ENCODE measurements around the gene TM9SF1. TPM values are rescaled to one million over a fixed set of nuclear protein-coding genes. Genes with fewer than 3 reads are reported as not detected.

Gene TM9SF1
- total RNA-seq, 1 donor from 2014 or later: 30.5 TPM

DNA sequence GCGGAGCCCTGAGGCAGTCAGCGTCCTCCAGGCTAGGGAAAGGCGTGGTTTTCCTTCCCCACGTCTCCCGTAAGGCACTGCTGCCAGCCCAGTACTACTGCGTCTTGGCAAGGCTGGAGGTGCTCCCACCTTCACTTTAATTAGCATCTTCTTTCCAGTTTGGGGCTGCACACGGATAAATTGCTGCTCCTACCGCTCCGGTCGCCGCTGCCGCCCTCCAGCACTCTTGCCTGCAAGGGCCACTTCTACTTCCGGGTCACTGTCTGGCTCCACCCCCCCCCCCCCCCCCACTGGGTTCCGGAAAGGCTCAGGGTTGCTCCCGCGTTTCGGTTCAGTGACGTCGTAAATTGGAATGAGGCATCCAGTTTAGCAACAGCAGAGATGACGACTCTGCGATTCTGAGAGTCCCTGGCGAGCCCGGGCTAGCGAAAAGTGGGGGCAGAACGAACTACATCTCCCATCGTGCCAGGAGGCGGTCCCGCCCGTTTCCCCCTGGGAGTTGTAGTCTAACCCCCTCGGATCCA lies 36.9 kb upstream of the TM9SF1 start, which contains the start of gene NEDD8:
NEDD8 (minus strand) TSS at position 247 of the 524 bp plus-strand sequence; CDS start at position 147, 100 bp downstream.
- Mint-ChIP-seq H3K27ac (peak within 1 kb of the TSS; percentile 93), H3K4me1 (peaks cover 23% of the 10 kb centered on the region), H3K27me3 (ENCODE audit: insufficient read depth, low read depth) (no peaks in the 10 kb centered on the region), H3K9me3 (no peaks in the 10 kb centered on the region), H3K4me3 (peak within 1 kb of the TSS; percentile 100), H3K36me3 (peaks cover 4% of the 10 kb centered on the region)
- H3K9ac ChIP-seq: peak within 1 kb of the TSS; percentile 88
- DNase-seq (ENCODE audit: low spot score): peak; percentile 93
- H4K20me1 ChIP-seq (ENCODE audit: low read depth): peaks cover 11% of the 10 kb centered on the region
- H3F3A ChIP-seq (ENCODE audit: low read depth): peaks cover 18% of the 10 kb centered on the region
- H3K27me3 ChIP-seq: no peaks in the 10 kb centered on the region
- H3K4me2 ChIP-seq: peak within 1 kb of the TSS; percentile 93
- H3K79me2 ChIP-seq (ENCODE audit: low read depth): peaks cover 66% of the 10 kb centered on the region
- peak within 1 kb of the TSS; percentile 87 for H3K4me3 ChIP-seq
- H3K9me3 ChIP-seq (ENCODE audit: low read depth): no peaks in the 10 kb centered on the region
- no peaks in the 10 kb centered on the region for H3K36me3 ChIP-seq
- no peak for TF ChIP-seq EZH2phosphoT487 (IDR thresholded peaks at IDR 0.05)
- TF ChIP-seq, protein P1, sequence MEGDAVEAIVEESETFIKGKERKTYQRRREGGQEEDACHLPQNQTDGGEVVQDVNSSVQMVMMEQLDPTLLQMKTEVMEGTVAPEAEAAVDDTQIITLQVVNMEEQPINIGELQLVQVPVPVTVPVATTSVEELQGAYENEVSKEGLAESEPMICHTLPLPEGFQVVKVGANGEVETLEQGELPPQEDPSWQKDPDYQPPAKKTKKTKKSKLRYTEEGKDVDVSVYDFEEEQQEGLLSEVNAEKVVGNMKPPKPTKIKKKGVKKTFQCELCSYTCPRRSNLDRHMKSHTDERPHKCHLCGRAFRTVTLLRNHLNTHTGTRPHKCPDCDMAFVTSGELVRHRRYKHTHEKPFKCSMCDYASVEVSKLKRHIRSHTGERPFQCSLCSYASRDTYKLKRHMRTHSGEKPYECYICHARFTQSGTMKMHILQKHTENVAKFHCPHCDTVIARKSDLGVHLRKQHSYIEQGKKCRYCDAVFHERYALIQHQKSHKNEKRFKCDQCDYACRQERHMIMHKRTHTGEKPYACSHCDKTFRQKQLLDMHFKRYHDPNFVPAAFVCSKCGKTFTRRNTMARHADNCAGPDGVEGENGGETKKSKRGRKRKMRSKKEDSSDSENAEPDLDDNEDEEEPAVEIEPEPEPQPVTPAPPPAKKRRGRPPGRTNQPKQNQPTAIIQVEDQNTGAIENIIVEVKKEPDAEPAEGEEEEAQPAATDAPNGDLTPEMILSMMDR (IDR thresholded peaks at IDR 0.05): no peak
- no peak for TF ChIP-seq EZH2 (IDR thresholded peaks at IDR 0.05)
- H3K27ac ChIP-seq: peak within 1 kb of the TSS; percentile 82
- peak within 1 kb of the TSS; percentile 100 for H2AFZ ChIP-seq (replicated peaks)
- peaks cover 15% of the 10 kb centered on the region for H3K4me1 ChIP-seq

DNA sequence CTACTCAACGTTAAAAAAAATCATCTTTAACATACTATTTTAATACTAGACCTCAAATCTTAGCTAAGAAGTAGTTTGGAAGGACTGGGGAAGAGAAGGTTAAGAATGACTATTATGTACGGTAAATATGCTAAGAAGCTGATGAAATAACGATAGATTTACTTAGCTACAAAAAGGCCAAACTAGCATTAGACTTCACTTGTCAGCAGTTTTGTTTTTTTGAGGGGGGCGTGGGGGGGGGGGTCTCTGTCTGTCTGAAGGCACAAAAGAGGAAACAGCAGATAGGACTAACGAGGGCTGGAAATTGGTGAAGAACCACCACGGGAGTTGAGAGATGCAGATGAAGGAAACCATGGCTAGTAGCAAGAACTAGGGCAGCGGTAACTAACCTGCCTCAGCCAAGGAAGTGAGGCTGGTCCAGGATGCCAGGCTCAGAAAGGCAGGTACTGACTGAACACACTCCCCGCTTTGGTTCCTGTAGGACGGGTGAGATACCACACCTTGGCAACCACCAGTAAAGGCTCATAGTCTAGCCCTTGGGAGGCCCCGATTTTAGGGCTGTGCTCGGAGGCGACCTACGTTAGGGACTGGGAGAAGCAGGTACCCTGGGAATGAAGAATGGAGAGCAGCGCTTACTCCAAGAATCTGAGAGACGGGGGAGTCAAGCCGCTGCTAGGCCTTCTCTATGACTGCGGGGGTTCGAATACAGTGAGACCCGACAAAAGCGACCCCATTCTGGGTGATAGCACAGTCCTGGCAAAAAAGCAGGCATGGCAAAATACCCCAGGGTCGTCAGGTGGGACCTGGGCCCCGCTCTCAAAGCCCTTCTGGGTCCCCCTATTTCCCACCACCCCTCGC lies 36.3 kb upstream of the TM9SF1 start:
- no peak for DNase-seq (ENCODE audit: low spot score)
- Mint-ChIP-seq H3K9me3 (no peaks in the 10 kb centered on the region), H3K27ac (peak overlapping the region; percentile 37), H3K27me3 (ENCODE audit: insufficient read depth, low read depth) (no peaks in the 10 kb centered on the region), H3K4me1 (peaks cover 23% of the 10 kb centered on the region), H3K36me3 (peaks cover 6% of the 10 kb centered on the region), H3K4me3 (peak overlapping the region; percentile 100)
- peaks cover 15% of the 10 kb centered on the region for H3K4me1 ChIP-seq
- TF ChIP-seq EZH2 (IDR thresholded peaks at IDR 0.05): no peak
- no peak for TF ChIP-seq EZH2phosphoT487 (IDR thresholded peaks at IDR 0.05)
- TF ChIP-seq, protein P1 (IDR thresholded peaks at IDR 0.05): no peak
- peaks cover 73% of the 10 kb centered on the region for H3K79me2 ChIP-seq (ENCODE audit: low read depth)
- peak overlapping the region; percentile 88 for H3K9ac ChIP-seq
- H3K4me3 ChIP-seq: peak overlapping the region; percentile 87
- no peaks in the 10 kb centered on the region for H3K36me3 ChIP-seq
- H3K27me3 ChIP-seq: no peaks in the 10 kb centered on the region
- H3K27ac ChIP-seq: no peak overlapping the region
- H3K9me3 ChIP-seq (ENCODE audit: low read depth): no peaks in the 10 kb centered on the region
- H4K20me1 ChIP-seq (ENCODE audit: low read depth): peaks cover 18% of the 10 kb centered on the region
- peaks cover 18% of the 10 kb centered on the region for H3F3A ChIP-seq (ENCODE audit: low read depth)
- H3K4me2 ChIP-seq: peak overlapping the region; percentile 93
- H2AFZ ChIP-seq (replicated peaks): peak overlapping the region; percentile 100

DNA sequence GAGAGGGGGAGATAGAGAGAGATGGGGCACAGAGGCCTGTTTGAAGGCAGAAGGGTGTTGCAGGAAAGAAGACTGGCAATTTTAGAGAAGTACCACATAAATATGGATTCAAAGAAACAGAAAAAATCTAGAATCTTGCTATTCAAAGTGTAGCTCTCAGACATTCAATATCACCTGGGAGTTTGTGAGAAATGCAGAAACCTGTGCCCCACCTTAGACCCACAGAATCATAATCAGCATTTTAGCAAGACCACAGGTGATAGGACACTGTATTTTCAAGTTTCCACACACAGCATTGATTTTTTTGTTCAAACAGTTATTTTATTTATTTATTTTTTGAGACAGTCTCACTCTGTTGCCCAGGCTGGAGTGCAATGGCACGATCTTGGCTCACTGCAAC lies 33.7 kb upstream of the TM9SF1 start:
- Histone ChIP-seq H3K27ac (no peak overlapping the region), H3K36me3 (no peaks in the 10 kb centered on the region), H4K20me1 (ENCODE audit: low read depth) (peaks cover 26% of the 10 kb centered on the region), H2AFZ (replicated peaks) (no peak overlapping the region), H3K4me1 (peaks cover 15% of the 10 kb centered on the region), H3K9me3 (ENCODE audit: low read depth) (no peaks in the 10 kb centered on the region), H3F3A (ENCODE audit: low read depth) (peaks cover 18% of the 10 kb centered on the region), H3K4me3 (no peak overlapping the region), H3K27me3 (no peaks in the 10 kb centered on the region), H3K9ac (no peak overlapping the region), H3K79me2 (ENCODE audit: low read depth) (peaks cover 90% of the 10 kb centered on the region), H3K4me2 (no peak overlapping the region)
- Mint-ChIP-seq H3K4me1 (peaks cover 17% of the 10 kb centered on the region), H3K36me3 (peaks cover 6% of the 10 kb centered on the region), H3K27ac (no peak overlapping the region), H3K4me3 (no peak overlapping the region), H3K27me3 (ENCODE audit: insufficient read depth, low read depth) (no peaks in the 10 kb centered on the region), H3K9me3 (no peaks in the 10 kb centered on the region)
- TF ChIP-seq EZH2phosphoT487 (IDR thresholded peaks at IDR 0.05) (no peak), EZH2 (IDR thresholded peaks at IDR 0.05) (no peak)
- TF ChIP-seq, protein P1 (IDR thresholded peaks at IDR 0.05): no peak
- DNase-seq (ENCODE audit: low spot score): no peak
